ENCODE results near the gene DMXL2.
A peak's percentile ranks its signal among the peaks of the same experiment; 100 is the strongest.
"Not testable (repeated sequence)": the region's sequence is repeated elsewhere in the genome, so short reads cannot be mapped to it uniquely, and the experiment has no call there.

DMXL2 gene

GRCh38 chr15:51658664-51659063 lies 36.1 kb upstream of the DMXL2 start:
- H3K9me3 Mint-ChIP-seq, result no peaks in the 10 kb centered on the region
- DNase-seq, result no peak
- no peak overlapping the region for H3K27ac Mint-ChIP-seq
- H3K4me3 Mint-ChIP-seq, result no peak overlapping the region
- TF ChIP-seq, protein P1, sequence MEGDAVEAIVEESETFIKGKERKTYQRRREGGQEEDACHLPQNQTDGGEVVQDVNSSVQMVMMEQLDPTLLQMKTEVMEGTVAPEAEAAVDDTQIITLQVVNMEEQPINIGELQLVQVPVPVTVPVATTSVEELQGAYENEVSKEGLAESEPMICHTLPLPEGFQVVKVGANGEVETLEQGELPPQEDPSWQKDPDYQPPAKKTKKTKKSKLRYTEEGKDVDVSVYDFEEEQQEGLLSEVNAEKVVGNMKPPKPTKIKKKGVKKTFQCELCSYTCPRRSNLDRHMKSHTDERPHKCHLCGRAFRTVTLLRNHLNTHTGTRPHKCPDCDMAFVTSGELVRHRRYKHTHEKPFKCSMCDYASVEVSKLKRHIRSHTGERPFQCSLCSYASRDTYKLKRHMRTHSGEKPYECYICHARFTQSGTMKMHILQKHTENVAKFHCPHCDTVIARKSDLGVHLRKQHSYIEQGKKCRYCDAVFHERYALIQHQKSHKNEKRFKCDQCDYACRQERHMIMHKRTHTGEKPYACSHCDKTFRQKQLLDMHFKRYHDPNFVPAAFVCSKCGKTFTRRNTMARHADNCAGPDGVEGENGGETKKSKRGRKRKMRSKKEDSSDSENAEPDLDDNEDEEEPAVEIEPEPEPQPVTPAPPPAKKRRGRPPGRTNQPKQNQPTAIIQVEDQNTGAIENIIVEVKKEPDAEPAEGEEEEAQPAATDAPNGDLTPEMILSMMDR (IDR thresholded peaks at IDR 0.05), result no peak
- no peaks in the 10 kb centered on the region for H3K4me1 Mint-ChIP-seq
- H3K36me3 Mint-ChIP-seq (ENCODE audit: low read depth), result no peaks in the 10 kb centered on the region
- H3K27me3 Mint-ChIP-seq (ENCODE audit: low read depth, poor library complexity), result peaks cover 12% of the 10 kb centered on the region

GRCh38 chr15:51655401-51656057 lies 33.0 kb upstream of the DMXL2 start:
- H3K9me3 Mint-ChIP-seq; H3K27me3 Mint-ChIP-seq (ENCODE audit: low read depth, poor library complexity); H3K36me3 Mint-ChIP-seq (ENCODE audit: low read depth); DNase-seq; H3K27ac Mint-ChIP-seq; H3K4me3 Mint-ChIP-seq; H3K4me1 Mint-ChIP-seq: not testable (repeated sequence)

DNA sequence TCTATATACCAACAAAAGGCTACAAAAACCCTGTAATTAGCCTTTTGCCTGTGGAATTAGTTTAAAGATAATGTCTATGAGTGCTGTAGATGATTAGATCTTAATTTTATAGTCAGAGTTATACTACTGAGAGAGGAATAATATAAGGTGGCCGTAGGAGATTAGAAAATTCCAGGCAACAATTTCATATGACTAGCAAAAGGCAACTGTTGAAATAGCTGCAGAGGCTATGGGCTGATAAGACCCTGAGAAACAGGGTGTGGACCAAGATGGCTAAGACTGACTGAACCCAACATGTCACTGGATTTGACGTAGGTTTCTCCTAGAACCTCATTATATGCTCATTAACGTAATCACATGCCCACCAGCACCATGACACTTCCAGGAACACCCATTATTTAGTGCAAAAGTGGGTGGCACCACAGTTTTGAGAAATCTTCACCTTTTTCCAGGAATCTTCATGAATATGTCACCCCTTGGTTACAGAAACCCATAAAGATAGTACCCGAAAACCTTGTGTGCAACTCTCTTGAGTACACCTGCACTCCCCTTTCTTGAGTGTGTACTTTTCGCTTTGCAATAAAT lies 29.6 kb upstream of the DMXL2 start:
- Mint-ChIP-seq H3K9me3 (no peaks in the 10 kb centered on the region), H3K4me1 (no peaks in the 10 kb centered on the region), H3K27me3 (ENCODE audit: low read depth, poor library complexity) (peaks cover 11% of the 10 kb centered on the region), H3K36me3 (ENCODE audit: low read depth) (no peaks in the 10 kb centered on the region), H3K4me3 (no peak overlapping the region), H3K27ac (no peak overlapping the region)
- no peak for DNase-seq
- TF ChIP-seq, protein P1 (IDR thresholded peaks at IDR 0.05), result no peak

GRCh38 chr15:51649659-51650521 lies 27.3 kb upstream of the DMXL2 start:
- H3K36me3 Mint-ChIP-seq (ENCODE audit: low read depth), result no peaks in the 10 kb centered on the region
- TF ChIP-seq, protein P1 (IDR thresholded peaks at IDR 0.05), result peak; percentile 76
- H3K27me3 Mint-ChIP-seq (ENCODE audit: low read depth, poor library complexity), result peaks cover 9% of the 10 kb centered on the region
- DNase-seq, result peak; percentile 18
- no peak overlapping the region for H3K27ac Mint-ChIP-seq
- no peak overlapping the region for H3K4me3 Mint-ChIP-seq
- H3K9me3 Mint-ChIP-seq, result no peaks in the 10 kb centered on the region
- H3K4me1 Mint-ChIP-seq, result no peaks in the 10 kb centered on the region

DNA sequence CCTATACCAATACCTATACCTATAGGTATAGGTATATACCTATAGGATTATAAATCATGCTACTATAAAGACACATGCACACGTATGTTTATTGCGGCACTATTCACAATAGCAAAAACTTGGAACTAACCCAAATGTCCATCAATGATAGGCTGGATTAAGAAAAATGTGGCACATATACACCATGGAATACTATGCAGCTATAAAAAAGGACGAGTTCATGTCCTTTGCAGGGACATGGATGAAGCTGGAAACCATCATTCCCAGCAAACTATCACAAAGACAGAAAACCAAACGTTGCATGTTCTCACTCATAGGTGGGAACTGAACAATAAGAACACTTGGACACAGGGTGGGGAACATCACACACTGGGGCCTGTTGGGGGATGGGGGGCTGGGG lies 26.1 kb upstream of the DMXL2 start:
- not testable (repeated sequence) for H3K36me3 Mint-ChIP-seq (ENCODE audit: low read depth); H3K4me3 Mint-ChIP-seq; H3K9me3 Mint-ChIP-seq; H3K4me1 Mint-ChIP-seq; H3K27ac Mint-ChIP-seq; DNase-seq
- peaks cover 13% of the 10 kb centered on the region for H3K27me3 Mint-ChIP-seq (ENCODE audit: low read depth, poor library complexity)

DNA sequence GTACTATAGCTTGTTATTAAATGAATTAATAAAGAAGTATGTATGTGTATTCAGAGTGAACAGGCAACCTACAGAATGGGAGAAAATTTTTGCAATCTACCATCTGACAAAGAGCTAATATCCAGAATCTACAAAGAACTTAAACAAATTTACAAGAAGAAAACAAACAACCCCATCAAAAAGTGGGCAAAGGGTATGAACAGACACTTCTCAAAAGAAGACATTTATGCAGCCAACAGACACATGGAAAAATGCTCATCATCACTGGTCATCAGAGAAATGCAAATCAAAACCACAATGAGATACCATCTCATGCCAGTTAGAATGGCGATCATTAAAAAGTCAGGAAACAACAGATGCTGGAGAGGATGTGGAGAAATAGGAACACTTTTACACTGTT lies 25.5 kb upstream of the DMXL2 start:
- H3K27ac Mint-ChIP-seq, result not testable (repeated sequence)

GRCh38 chr15:51647128-51647562 lies 24.6 kb upstream of the DMXL2 start:
- Mint-ChIP-seq H3K4me1 (no peaks in the 10 kb centered on the region), H3K4me3 (no peak overlapping the region), H3K9me3 (no peaks in the 10 kb centered on the region), H3K36me3 (ENCODE audit: low read depth) (no peaks in the 10 kb centered on the region), H3K27ac (no peak overlapping the region), H3K27me3 (ENCODE audit: low read depth, poor library complexity) (peaks cover 13% of the 10 kb centered on the region)
- TF ChIP-seq, protein P1 (IDR thresholded peaks at IDR 0.05), result no peak
- DNase-seq, result no peak

More for the DNA sequence above, 25.5 kb upstream of the DMXL2 start:
- not testable (repeated sequence) for H3K9me3 Mint-ChIP-seq; DNase-seq; H3K4me1 Mint-ChIP-seq; H3K36me3 Mint-ChIP-seq (ENCODE audit: low read depth); H3K4me3 Mint-ChIP-seq
- H3K27me3 Mint-ChIP-seq (ENCODE audit: low read depth, poor library complexity), result peaks cover 13% of the 10 kb centered on the region

All from nephron progenitor cell (in vitro differentiated cells).